BE2C (cell line): Measurements from ENCODE around the gene LBX2.

Source experiments
- DNase-seq: peaks from one replicate; pipeline ENCODE4 v3.0.0-alpha.2; 2020
- H3K27me3 ChIP-seq: fragments of 250-450 bp; sonication (Bioruptor Pico); 2 replicates; pipeline ENCODE4 v1.5.1; 2020; ENCODE audit warnings: mild to moderate bottlenecking
- H3K36me3 ChIP-seq: fragments of 250-450 bp; sonication (Bioruptor Pico); 2 replicates; pipeline ENCODE4 v1.5.1; 2020; ENCODE audit warnings: mild to moderate bottlenecking
- H3K4me1 ChIP-seq: fragments of 250-450 bp; sonication (Bioruptor Pico); 2 replicates; pipeline ENCODE4 v1.5.1; 2020
- H3K4me3 ChIP-seq: 2 replicates; pipeline ENCODE4 v1.5.1; 2011; ENCODE audit warnings: low read depth, low read length
- H3K9me3 ChIP-seq: fragments of 250-450 bp; sonication (Bioruptor Pico); 2 replicates; pipeline ENCODE4 v1.5.1; 2020
- TF ChIP-seq, protein P1 (sequence below): IDR thresholded peaks from 2 replicates; pipeline ENCODE4 v1.5.1; 2012; ENCODE audit warnings: mild to moderate bottlenecking, low read depth, low read length

LBX2 gene

DNA sequence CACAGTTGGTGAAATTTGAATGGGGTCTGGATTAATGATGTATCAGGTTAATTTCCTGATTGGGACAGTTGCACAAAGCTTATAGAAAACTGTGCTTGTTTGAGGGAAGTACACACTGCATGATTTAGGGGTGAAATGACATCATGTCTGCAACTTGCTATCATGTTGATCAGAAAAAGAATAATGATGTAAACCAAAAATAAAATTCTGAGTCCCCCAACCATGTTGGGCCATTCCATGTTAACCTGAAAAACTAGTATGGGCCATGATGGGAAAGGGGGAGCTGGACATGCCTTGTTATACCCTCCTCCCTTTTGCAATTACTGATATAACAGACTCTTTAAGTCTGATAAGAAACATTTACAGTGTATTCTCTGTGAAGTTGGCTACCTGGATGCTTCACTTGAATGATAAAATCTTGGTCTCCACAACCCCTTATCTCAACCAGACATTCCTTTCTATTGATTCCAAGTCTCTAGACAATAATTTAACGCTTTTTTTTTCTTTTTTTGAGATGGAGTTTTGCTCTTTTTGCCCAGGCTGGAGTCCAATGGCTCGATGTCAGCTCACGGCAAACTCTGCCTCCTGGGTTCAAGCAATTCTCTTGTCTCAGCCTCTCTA is 48.7 kb downstream of the LBX2 start:
- Histone ChIP-seq H3K9me3 (no peaks in the 10 kb centered on the region), H3K36me3 (no peaks in the 10 kb centered on the region), H3K4me1 (no peaks in the 10 kb centered on the region), H3K4me3 (no peak overlapping the region), H3K27me3 (no peaks in the 10 kb centered on the region)
- DNase-seq, result no peak
- TF ChIP-seq, protein P1, sequence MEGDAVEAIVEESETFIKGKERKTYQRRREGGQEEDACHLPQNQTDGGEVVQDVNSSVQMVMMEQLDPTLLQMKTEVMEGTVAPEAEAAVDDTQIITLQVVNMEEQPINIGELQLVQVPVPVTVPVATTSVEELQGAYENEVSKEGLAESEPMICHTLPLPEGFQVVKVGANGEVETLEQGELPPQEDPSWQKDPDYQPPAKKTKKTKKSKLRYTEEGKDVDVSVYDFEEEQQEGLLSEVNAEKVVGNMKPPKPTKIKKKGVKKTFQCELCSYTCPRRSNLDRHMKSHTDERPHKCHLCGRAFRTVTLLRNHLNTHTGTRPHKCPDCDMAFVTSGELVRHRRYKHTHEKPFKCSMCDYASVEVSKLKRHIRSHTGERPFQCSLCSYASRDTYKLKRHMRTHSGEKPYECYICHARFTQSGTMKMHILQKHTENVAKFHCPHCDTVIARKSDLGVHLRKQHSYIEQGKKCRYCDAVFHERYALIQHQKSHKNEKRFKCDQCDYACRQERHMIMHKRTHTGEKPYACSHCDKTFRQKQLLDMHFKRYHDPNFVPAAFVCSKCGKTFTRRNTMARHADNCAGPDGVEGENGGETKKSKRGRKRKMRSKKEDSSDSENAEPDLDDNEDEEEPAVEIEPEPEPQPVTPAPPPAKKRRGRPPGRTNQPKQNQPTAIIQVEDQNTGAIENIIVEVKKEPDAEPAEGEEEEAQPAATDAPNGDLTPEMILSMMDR, result no peak

DNA sequence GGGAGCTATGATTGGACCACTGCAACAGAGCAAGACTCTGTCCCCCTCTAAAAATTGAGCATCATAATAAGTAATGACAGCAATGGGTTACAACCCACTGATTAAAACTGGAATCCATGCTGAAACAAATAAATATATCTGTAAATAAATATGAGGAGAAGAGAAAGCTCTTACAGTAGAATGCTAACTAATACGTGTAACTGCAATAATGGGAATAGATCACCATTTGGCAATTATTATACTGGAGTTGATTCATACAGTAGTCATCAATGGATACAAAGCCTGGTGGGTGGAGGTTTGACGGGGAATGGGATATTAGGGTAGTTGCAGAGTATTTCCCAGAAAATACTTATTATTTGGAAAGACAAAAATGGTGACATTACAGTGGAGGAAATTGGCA is 50.6 kb downstream of the LBX2 start:
- no peak overlapping the region for H3K4me3 ChIP-seq
- H3K36me3 ChIP-seq, result no peaks in the 10 kb centered on the region
- DNase-seq, result no peak
- TF ChIP-seq, protein P1, result no peak
- H3K9me3 ChIP-seq, result no peaks in the 10 kb centered on the region
- H3K4me1 ChIP-seq, result no peaks in the 10 kb centered on the region
- no peaks in the 10 kb centered on the region for H3K27me3 ChIP-seq
